GM19035 (cell line): Measurements from ENCODE around the gene ZNF70.

Experiments
- ATAC-seq: cut with Tn5 transposase; IDR thresholded peaks from one replicate; pipeline ENCODE4 v1.9.1; 2021; ENCODE audit not compliant: unreplicated experiment

The ZNF70 gene

GRCh38 chr22:23720855-23721254 is 30.1 kb downstream of the ZNF70 start:
- ATAC-seq, result no peak

- ATAC-seq, result no peak
Measured at GRCh38 chr22:23718371-23719165, 32.3 kb downstream of the ZNF70 start.

GRCh38 chr22:23716811-23717801 is 33.8 kb downstream of the ZNF70 start:
- peak; percentile 85 for ATAC-seq

GRCh38 chr22:23715806-23716375 is 35.0 kb downstream of the ZNF70 start:
- ATAC-seq, result no peak

- ATAC-seq, result no peak
Measured at GRCh38 chr22:23714596-23715578, 36.0 kb downstream of the ZNF70 start.

GRCh38 chr22:23713696-23714595 is 37.0 kb downstream of the ZNF70 start:
- no peak for ATAC-seq

GRCh38 chr22:23712256-23712655 is 38.7 kb downstream of the ZNF70 start:
- ATAC-seq, result no peak

- no peak for ATAC-seq
Measured at GRCh38 chr22:23709107-23709506, 41.8 kb downstream of the ZNF70 start.

- ATAC-seq, result no peak
Measured at GRCh38 chr22:23708270-23708669, 42.6 kb downstream of the ZNF70 start.

GRCh38 chr22:23705358-23705757 is 45.6 kb downstream of the ZNF70 start:
- ATAC-seq, result no peak

- ATAC-seq, result no peak
Measured at GRCh38 chr22:23704829-23705228, 46.1 kb downstream of the ZNF70 start.

- ATAC-seq, result no peak
Measured at GRCh38 chr22:23704062-23704461, 46.9 kb downstream of the ZNF70 start.

- ATAC-seq, result no peak
Measured at GRCh38 chr22:23700706-23701105, 50.2 kb downstream of the ZNF70 start.

- ATAC-seq, result no peak
Measured at GRCh38 chr22:23698673-23699235, 52.2 kb downstream of the ZNF70 start.

GRCh38 chr22:23698094-23698493 is 52.8 kb downstream of the ZNF70 start:
- no peak for ATAC-seq

- ATAC-seq, result no peak
Measured at GRCh38 chr22:23697031-23697970, 53.6 kb downstream of the ZNF70 start.

- ATAC-seq, result peak; percentile 77
Measured at GRCh38 chr22:23696326-23696851, 54.5 kb downstream of the ZNF70 start.
